Mucosa of stomach (tissue), 1 donor: ENCODE data around the gene LGALSL.

Source experiments
- H3K27me3 ChIP-seq: one replicate; pipeline ENCODE4 v1.7.0; 2013; ENCODE audit warnings: mild to moderate bottlenecking, low read length; ENCODE audit not compliant: control insufficient read depth, insufficient read depth
- H3K36me3 ChIP-seq: one replicate; pipeline ENCODE4 v1.7.0; 2013; ENCODE audit warnings: low read length; ENCODE audit not compliant: control insufficient read depth, insufficient read depth
- H3K4me1 ChIP-seq: one replicate; pipeline ENCODE4 v1.7.0; 2013; ENCODE audit warnings: mild to moderate bottlenecking, low read length; ENCODE audit not compliant: control insufficient read depth, insufficient read depth
- H3K4me3 ChIP-seq: one replicate; pipeline ENCODE4 v1.7.0; 2013; ENCODE audit warnings: low read length
- H3K9ac ChIP-seq: one replicate; pipeline ENCODE4 v1.7.0; 2013; ENCODE audit warnings: mild to moderate bottlenecking, low read length, moderate library complexity
- H3K9me3 ChIP-seq: one replicate; pipeline ENCODE4 v1.7.0; 2013; ENCODE audit warnings: mild to moderate bottlenecking, low read length, moderate library complexity; ENCODE audit not compliant: control insufficient read depth
- donor health status: Pancreatic carcinoma.

Gene LGALSL

DNA sequence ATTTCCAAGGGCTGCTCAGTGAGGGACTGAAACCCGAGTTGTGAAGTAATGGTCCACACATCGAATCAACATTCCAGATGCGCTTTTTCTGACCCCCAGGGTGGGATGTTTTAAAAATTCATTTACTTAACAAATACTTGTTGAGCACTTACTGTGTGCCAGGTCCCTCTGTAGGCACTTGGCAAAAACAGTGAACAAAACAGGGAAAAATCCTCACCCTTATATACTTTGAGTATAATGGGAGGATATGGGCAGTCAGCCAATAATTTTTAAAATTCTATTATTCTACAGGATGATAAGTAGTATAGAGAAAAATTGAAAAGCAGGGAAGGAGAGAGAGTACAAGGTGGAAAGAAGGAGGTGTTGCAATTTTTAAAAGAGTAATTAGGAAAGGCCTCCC is 38.9 kb downstream of the LGALSL start:
- no peaks in the 10 kb centered on the region for H3K9me3 ChIP-seq
- H3K4me3 ChIP-seq = no peak overlapping the region
- H3K36me3 ChIP-seq = no peaks in the 10 kb centered on the region
- no peaks in the 10 kb centered on the region for H3K27me3 ChIP-seq
- H3K4me1 ChIP-seq = peaks cover 3% of the 10 kb centered on the region
- no peak overlapping the region for H3K9ac ChIP-seq

DNA sequence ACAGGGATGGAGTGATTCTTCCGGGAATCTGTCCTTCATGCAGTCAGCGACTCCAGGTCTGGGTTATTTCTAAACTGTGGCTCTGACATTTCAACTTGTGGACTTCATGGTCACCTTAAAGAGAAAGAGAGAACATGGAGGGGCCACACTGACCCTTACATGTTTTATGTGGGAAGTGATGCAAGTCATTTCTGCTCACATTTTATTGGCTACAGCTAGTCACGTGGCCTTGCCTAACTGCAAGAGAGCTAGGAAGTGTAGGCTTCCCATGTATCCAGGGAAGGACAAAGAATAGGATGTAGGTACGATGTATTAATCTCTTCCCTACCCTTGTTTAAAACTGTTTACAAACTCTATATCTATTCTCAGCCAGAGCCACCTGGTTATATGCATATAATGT is 39.8 kb downstream of the LGALSL start:
- Histone ChIP-seq H3K27me3 (no peaks in the 10 kb centered on the region), H3K9me3 (no peaks in the 10 kb centered on the region), H3K4me3 (no peak overlapping the region), H3K4me1 (no peaks in the 10 kb centered on the region), H3K9ac (no peak overlapping the region), H3K36me3 (no peaks in the 10 kb centered on the region)

DNA sequence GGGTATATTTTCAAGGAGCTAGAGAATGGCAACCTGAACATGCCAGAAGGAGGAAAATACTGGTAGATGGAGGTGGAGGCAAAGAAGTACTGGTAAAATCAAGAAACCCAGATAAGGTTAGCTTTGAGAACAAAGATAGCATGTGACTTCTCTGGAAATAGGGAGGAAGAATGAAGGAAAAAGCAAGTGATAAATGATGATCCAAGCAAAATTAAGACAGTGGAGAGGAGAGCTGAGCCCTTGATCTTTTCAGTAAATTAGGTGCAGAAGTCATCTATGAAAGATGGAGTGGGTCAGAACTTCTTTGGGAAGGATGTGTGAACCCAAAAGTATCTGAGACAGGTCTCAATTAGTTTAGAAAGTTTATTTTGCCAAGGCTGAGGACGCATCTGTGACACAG is 44.5 kb downstream of the LGALSL start:
- H3K9ac ChIP-seq = no peak overlapping the region
- no peaks in the 10 kb centered on the region for H3K27me3 ChIP-seq
- H3K4me1 ChIP-seq = no peaks in the 10 kb centered on the region
- H3K9me3 ChIP-seq = no peaks in the 10 kb centered on the region
- H3K36me3 ChIP-seq = no peaks in the 10 kb centered on the region
- H3K4me3 ChIP-seq = no peak overlapping the region

DNA sequence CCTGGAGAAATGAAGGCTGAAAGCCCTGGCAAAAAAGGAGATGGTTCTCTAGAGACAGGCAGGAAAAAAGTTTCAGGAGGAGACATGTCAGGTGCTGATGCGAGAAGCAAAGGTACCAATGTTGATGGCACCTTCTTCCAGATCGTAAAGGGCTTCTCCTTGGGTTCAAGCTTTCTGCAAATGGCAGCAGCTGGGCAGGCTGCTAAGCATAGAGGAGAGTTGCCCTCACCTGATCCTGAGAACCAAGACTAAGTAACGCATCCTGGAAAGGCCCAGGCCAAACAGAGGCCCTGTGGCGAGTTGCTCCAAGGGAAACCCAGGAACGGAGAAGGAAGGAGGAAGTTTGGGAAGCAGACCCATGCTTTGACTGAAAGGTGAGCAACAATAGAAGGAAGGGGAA is 46.6 kb downstream of the LGALSL start:
- H3K9me3 ChIP-seq = no peaks in the 10 kb centered on the region
- H3K9ac ChIP-seq = no peak overlapping the region
- no peaks in the 10 kb centered on the region for H3K27me3 ChIP-seq
- no peaks in the 10 kb centered on the region for H3K36me3 ChIP-seq
- no peaks in the 10 kb centered on the region for H3K4me1 ChIP-seq
- H3K4me3 ChIP-seq = no peak overlapping the region

DNA sequence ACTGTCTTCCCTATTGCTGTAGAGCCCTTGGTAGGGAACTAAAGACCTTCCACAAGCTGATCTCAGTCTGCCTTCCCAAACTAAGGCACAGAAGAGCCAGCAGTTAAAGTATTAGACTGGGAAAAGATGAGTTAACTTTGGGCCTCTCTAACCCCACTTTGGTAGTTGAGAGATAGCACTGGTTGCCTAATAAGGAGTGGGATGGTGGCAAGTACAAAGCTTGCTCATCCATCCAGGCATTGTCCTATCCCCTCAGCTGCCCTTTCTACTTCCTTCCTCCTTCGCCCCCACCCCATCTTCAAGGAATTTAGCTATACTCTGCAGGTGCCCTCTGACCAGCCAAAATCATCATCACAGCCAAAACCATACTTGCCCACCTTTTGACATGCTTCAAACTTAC is 48.0 kb downstream of the LGALSL start:
- Histone ChIP-seq H3K27me3 (no peaks in the 10 kb centered on the region), H3K36me3 (no peaks in the 10 kb centered on the region), H3K9ac (no peak overlapping the region), H3K4me1 (no peaks in the 10 kb centered on the region), H3K4me3 (no peak overlapping the region), H3K9me3 (no peaks in the 10 kb centered on the region)

DNA sequence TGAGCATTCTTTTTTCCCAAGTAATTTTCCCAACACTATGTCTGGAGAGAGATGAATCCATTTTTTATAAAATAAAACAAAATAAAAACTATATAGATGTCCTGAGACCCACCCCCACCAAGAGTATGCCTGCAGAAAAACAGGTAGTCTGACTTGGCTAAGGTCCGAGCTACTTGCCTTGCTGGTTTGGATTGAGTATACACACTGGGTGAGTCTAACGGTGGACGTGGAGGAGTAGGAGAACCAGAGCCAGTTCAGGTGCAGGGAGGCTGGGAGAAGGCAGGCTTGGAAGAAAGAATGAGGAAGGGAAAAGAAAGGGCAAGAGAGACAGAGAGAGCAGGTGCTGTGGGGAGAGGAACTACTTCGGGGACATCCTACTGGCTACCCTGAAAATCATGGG is 48.9 kb downstream of the LGALSL start:
- Histone ChIP-seq H3K9ac (no peak overlapping the region), H3K27me3 (no peaks in the 10 kb centered on the region), H3K4me1 (peaks cover 5% of the 10 kb centered on the region), H3K4me3 (no peak overlapping the region), H3K9me3 (no peaks in the 10 kb centered on the region), H3K36me3 (no peaks in the 10 kb centered on the region)

DNA sequence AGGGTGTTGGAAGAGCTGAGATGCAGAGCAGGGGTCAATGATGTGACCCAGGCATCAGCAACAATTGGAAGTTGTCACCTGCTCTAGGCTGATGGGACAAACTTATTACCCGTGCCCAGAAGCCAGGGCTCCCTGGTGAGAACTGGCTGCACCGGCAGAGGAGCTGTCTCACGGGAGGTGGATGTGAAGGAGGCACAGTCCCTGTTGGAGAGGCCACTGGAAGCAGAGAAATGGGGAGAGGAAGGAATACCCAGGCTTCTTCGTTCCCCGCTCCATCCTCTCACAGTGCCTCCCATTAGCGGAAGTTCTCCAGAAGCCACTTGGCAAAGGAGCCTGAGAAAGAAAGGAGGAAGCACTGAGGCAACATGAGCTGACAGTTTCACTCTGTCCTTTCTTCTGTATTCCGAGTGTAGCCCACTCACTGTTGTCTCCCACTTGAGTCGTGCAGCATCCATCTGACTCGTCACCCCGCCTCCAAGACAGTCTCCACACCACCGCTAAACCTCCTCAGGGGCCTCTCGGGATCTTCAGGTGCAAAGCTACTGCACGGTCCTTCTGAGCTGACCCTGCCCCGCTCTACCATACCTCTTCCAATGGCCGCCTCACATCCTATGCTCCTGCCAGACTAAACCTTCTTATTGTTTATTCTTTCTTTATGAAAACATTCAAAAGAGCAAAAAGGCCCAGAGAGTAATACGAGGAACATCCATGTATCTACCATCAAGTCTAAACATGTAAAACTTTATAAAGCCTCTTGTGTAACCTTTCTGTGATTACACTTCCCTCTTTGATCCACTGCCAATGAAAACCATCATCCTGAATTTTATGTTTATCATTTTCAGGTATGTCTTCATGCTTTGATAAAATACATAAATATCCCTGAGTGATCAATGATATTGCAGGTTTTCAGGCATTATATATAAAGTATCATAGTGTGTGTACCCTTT is 51.1 kb downstream of the LGALSL start:
- Histone ChIP-seq H3K27me3 (no peaks in the 10 kb centered on the region), H3K4me3 (no peak overlapping the region), H3K4me1 (peaks cover 5% of the 10 kb centered on the region), H3K9me3 (no peaks in the 10 kb centered on the region), H3K9ac (no peak overlapping the region), H3K36me3 (no peaks in the 10 kb centered on the region)

DNA sequence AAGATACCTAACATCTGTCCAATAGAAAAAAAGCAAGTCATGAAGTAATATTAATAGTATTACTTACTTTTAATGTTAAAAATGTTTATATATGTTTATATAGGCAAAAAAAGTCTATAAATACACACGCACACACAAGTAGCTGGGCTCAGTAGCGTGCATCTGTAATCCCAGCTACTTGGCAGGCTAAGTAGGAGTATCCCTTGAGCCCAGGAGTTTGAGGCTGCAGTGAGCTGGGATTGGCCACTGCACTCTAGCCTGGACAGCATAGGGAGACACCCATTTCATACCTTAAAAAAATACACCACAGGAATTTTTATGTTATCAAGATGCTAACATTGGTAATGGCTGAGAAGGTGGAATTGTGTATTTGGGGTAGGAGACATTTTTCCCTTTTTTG is 52.7 kb downstream of the LGALSL start:
- H3K4me3 ChIP-seq = no peak overlapping the region
- H3K9me3 ChIP-seq = no peaks in the 10 kb centered on the region
- H3K27me3 ChIP-seq = no peaks in the 10 kb centered on the region
- H3K9ac ChIP-seq = no peak overlapping the region
- H3K4me1 ChIP-seq = peaks cover 5% of the 10 kb centered on the region
- no peaks in the 10 kb centered on the region for H3K36me3 ChIP-seq
